ENCODE measurements around the gene JAG1.

DNA sequence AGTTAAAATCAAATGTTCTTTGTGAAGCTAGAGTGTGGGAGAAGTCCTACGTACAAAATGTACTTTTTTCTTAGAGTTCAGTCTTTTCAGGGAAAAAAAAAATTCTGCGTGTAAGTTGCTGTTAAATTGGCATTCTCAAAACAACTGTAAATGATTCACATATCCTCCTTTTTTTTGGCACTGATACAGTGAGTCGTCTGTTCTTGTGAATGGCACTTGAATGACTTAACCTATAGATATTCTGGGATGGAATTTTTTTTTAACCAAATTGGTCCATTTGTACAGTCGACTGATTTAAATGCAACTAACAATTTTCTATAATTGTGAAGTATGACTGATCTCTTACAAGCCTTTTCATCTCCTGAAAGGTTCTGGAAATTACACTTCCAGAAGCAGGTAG, 5.5 kb upstream of the JAG1 start:
- TF ChIP-seq CTCF (IDR thresholded peaks at IDR 0.05; ENCODE audit: insufficient read depth, low read length, poor library complexity, severe bottlenecking) (no peak), EZH2phosphoT487 (conservative IDR thresholded peaks at IDR 0.05; ENCODE audit: low read length) (no peak)

All from SU-DHL-6 (cell line).